Common myeloid progenitor, CD34-positive (primary cell): ENCODE measurements around the gene CYCS. TPM values are rescaled to one million over a fixed set of nuclear protein-coding genes. Genes with fewer than 3 reads are reported as not detected.

ENCODE experiments used
- CTCF ChIA-PET: fragments of 350-600 bp; sonication (Branson Sonifier 250); formaldehyde crosslinking; loops from one replicate; lab custom pipeline; 2021; ENCODE audit warnings: antibody characterized with exemption; lab: Charles Lee
- POLR2A ChIA-PET: fragments of 350-600 bp; sonication (Branson Sonifier 250); formaldehyde crosslinking; loops from one replicate; lab custom pipeline; 2021; ENCODE audit warnings: antibody characterized with exemption; lab: Charles Lee
- DNase-seq, 3 donors: peaks; one replicate each; pipeline versions ENCODE4 v3.0.0 to v3.0.0-alpha.2; 2013
- H3K27ac ChIP-seq, 2 experiments: 1 replicate in 1 of 2; 2 replicates in 1 of 2; pipeline ENCODE4 v1.7.0; 2013; ENCODE audit warnings: inconsistent platforms in 2 of 2, low read length in 2 of 2, mild to moderate bottlenecking in 2 of 2, low read depth in 1 of 2, moderate library complexity in 1 of 2; ENCODE audit not compliant: severe bottlenecking in 2 of 2, insufficient read depth in 1 of 2, poor library complexity in 1 of 2
- H3K27me3 ChIP-seq, 5 experiments: replicated peaks in 2 of 5; 1 replicate in 3 of 5; 2 replicates in 2 of 5; pipeline versions ENCODE4 v1.6.1 to v1.7.0; 2013; ENCODE audit warnings: low read length in 4 of 5, mild to moderate bottlenecking in 2 of 5, moderate library complexity in 2 of 5, inconsistent platforms in 1 of 5; ENCODE audit not compliant: insufficient read depth in 5 of 5, control insufficient read depth in 4 of 5
- H3K36me3 ChIP-seq, 4 experiments: 1 replicate in 2 of 4; 2 replicates in 2 of 4; pipeline versions ENCODE4 v1.6.1 to v1.7.0; 2013; ENCODE audit warnings: low read length in 3 of 4, control low read depth in 1 of 4, mild to moderate bottlenecking in 1 of 4; ENCODE audit not compliant: control insufficient read depth in 4 of 4, insufficient read depth in 4 of 4
- H3K4me1 ChIP-seq, 4 experiments: 1 replicate in 3 of 4; 2 replicates in 1 of 4; pipeline versions ENCODE4 v1.6.1 to v1.7.1; 2013; ENCODE audit warnings: low read length in 3 of 4, mild to moderate bottlenecking in 3 of 4, control low read depth in 1 of 4, inconsistent platforms in 1 of 4, moderate library complexity in 1 of 4; ENCODE audit not compliant: control insufficient read depth in 4 of 4, insufficient read depth in 4 of 4; ENCODE audit errors: control extremely low read depth in 1 of 4
- H3K4me3 ChIP-seq, 7 experiments: 1 replicate in 4 of 7; 2 replicates in 3 of 7; pipeline versions ENCODE4 v1.5.1 to v1.7.0; 2013; ENCODE audit warnings: mild to moderate bottlenecking in 7 of 7, low read length in 6 of 7, moderate library complexity in 6 of 7, inconsistent platforms in 2 of 7, low read depth in 2 of 7, control low read depth in 1 of 7; ENCODE audit not compliant: insufficient read depth in 4 of 7, control insufficient read depth in 1 of 7; ENCODE audit errors: extremely low read depth in 1 of 7
- H3K9me3 ChIP-seq, 5 experiments: 1 replicate in 4 of 5; 2 replicates in 1 of 5; pipeline versions ENCODE4 v1.6.1 to v1.7.1; 2013; ENCODE audit warnings: low read length in 4 of 5, mild to moderate bottlenecking in 2 of 5, inconsistent platforms in 1 of 5, low read depth in 1 of 5, moderate library complexity in 1 of 5; ENCODE audit not compliant: control insufficient read depth in 4 of 5, insufficient read depth in 2 of 5; ENCODE audit errors: control extremely low read depth in 1 of 5
- WGBS: methylation state at CpG from one replicate; pipeline ENCODE4 v1.1.5; 2013; ENCODE audit not compliant: insufficient coverage; 5-methylcytosine and 5-hydroxymethylcytosine counted together
- polyA plus RNA-seq: library from polyadenylated mRNA; unstranded; fragments of 120-200 nt; gene quantifications from one replicate; pipeline ENCODE4 v1.2.1, GENCODE V29; 2013

Gene CYCS
- polyA plus RNA-seq: 133 TPM

GRCh38 chr7:25125137-25125946, at the start of gene CYCS:
CYCS (minus strand) TSS chr7:25125260; CDS start chr7:25124119, 1,141 bp downstream.
- no peaks in the 10 kb centered on the region for H3K27me3 ChIP-seq
- peak; percentile 100 for DNase-seq
- peaks cover 8 to 19% (median 15%) of the 10 kb centered on the region in 4 experiments for H3K36me3 ChIP-seq
- under 1% methylated on average over 48 of the region's 67 CpGs for WGBS
- H3K9me3 ChIP-seq: no peaks in the 10 kb centered on the region
- peak within 1 kb of the TSS; percentile 74 to 98 (median 96) for H3K4me3 ChIP-seq
- H3K27ac ChIP-seq: peak within 1 kb of the TSS; percentile 83 to 96
- H3K4me1 ChIP-seq: peaks cover 0 to 14% (median 9%) of the 10 kb centered on the region in 4 experiments
- POLR2A ChIA-PET: interaction anchor here (0.6 to 1.7 kb wide), 6 partner anchors 9 to 146 kb away, joined by 3 to 8 read pairs (median 4); no protein-coding TSS in a partner anchor
- CTCF ChIA-PET: interaction anchor here (0.6 to 2.0 kb wide), 4 partner anchors 15 to 81 kb away, joined by 3 to 5 read pairs (median 3); no protein-coding TSS in a partner anchor

DNA sequence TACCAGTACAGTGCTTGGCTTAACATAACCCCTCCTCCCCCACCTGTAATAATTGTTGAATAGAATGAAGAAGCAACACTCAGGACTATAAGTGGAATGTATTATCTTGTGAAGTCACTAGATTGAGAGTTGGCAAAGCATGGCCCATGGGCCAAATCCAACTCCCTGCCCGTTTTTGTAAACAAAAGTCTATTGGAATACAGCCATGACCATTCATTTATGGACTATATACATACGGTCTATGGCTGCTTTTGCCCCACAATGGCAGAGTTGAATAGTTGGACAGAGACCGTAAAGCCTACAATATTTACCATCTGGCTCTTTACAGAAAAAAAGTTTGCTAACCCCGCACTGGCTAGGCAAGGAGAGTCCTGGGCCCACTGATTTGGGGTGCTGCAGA, 48.1 kb upstream of the CYCS start:
- Histone ChIP-seq H3K27ac (no peak overlapping the region), H3K4me3 (no peak overlapping the region), H3K9me3 (no peaks in the 10 kb centered on the region), H3K27me3 (no peaks in the 10 kb centered on the region), H3K4me1 (no peaks in the 10 kb centered on the region), H3K36me3 (peaks cover 0 to 4% (median 2%) of the 10 kb centered on the region in 4 experiments)
- CTCF ChIA-PET: interaction anchor here (1.1 kb wide), 1 partner anchor 75 kb away, joined by 3 read pairs; no protein-coding TSS in a partner anchor
- WGBS: 70% methylated on average over 4 of the region's 4 CpGs
- POLR2A ChIA-PET: no interaction called here
- no peak for DNase-seq

- H3K4me3 ChIP-seq: no peak overlapping the region
- CTCF ChIA-PET: interaction anchor here (0.9 kb wide), 1 partner anchor 9 kb away, joined by 3 read pairs; no protein-coding TSS in a partner anchor
- no peaks in the 10 kb centered on the region for H3K27me3 ChIP-seq
- H3K9me3 ChIP-seq: no peaks in the 10 kb centered on the region
- H3K36me3 ChIP-seq: peaks cover 0 to 2% (median 0%) of the 10 kb centered on the region in 4 experiments
- no peak for DNase-seq
- no peak overlapping the region for H3K27ac ChIP-seq
- POLR2A ChIA-PET: no interaction called here
- no peaks in the 10 kb centered on the region for H3K4me1 ChIP-seq
- no CpG with 5 or more reads among the region's 1 CpG for WGBS
These were observed 46.5 kb upstream of the CYCS start for GRCh38 chr7:25171516-25171915.

DNA sequence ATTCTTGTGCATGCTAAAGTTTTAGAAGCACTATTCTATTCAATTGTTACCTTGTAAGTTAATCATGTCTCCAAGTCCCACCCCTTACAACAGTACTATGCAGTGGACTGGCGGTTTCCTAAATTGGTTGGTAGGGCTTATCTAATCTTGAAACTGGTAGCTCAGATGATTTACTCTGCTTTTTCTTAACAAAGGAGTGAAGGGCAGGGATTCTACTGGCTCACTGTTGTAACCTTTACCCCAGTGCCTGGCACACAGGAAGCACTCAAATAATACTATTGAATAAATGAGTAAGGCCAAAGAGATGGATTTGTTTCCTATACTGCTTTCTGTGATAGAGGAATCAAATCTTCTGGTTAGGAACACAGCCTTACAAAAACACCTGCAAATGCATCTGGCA, 46.0 kb upstream of the CYCS start:
- H3K9me3 ChIP-seq: no peaks in the 10 kb centered on the region
- H3K27ac ChIP-seq: no peak overlapping the region
- H3K4me1 ChIP-seq: no peaks in the 10 kb centered on the region
- DNase-seq: no peak
- CTCF ChIA-PET: interaction anchor here (0.9 to 1.5 kb wide), 2 partner anchors 9 to 15 kb away, joined by 3 read pairs; no protein-coding TSS in a partner anchor
- H3K4me3 ChIP-seq: no peak overlapping the region
- no peaks in the 10 kb centered on the region for H3K27me3 ChIP-seq
- WGBS: no CpG with 5 or more reads among the region's 1 CpG
- POLR2A ChIA-PET: no interaction called here
- H3K36me3 ChIP-seq: peaks cover 0 to 2% (median 0%) of the 10 kb centered on the region in 4 experiments

GRCh38 chr7:25169683-25170082, 44.6 kb upstream of the CYCS start:
- Histone ChIP-seq H3K27me3 (no peaks in the 10 kb centered on the region), H3K27ac (no peak overlapping the region), H3K36me3 (no peaks in the 10 kb centered on the region), H3K4me3 (no peak overlapping the region), H3K9me3 (no peaks in the 10 kb centered on the region), H3K4me1 (no peaks in the 10 kb centered on the region)
- WGBS: 100% methylated on average over 5 of the region's 7 CpGs
- POLR2A ChIA-PET: no interaction called here
- CTCF ChIA-PET: interaction anchor here (1.5 kb wide), 1 partner anchor 14 kb away, joined by 3 read pairs; no protein-coding TSS in a partner anchor
- DNase-seq: no peak

GRCh38 chr7:25168145-25168544, 43.1 kb upstream of the CYCS start:
- ChIA-PET POLR2A (no interaction called here), CTCF (no interaction called here)
- H3K27ac ChIP-seq: no peak overlapping the region
- no peak overlapping the region for H3K4me3 ChIP-seq
- DNase-seq: no peak
- no peaks in the 10 kb centered on the region for H3K4me1 ChIP-seq
- H3K27me3 ChIP-seq: no peaks in the 10 kb centered on the region
- no peaks in the 10 kb centered on the region for H3K9me3 ChIP-seq
- 92% methylated on average over 3 of the region's 4 CpGs for WGBS
- peaks cover 0 to 2% (median 0%) of the 10 kb centered on the region in 4 experiments for H3K36me3 ChIP-seq
